ENCODE measurements around the gene FLYWCH1.
A peak's percentile ranks its signal among the peaks of the same experiment; 100 is the strongest.

The FLYWCH1 gene, protein sequence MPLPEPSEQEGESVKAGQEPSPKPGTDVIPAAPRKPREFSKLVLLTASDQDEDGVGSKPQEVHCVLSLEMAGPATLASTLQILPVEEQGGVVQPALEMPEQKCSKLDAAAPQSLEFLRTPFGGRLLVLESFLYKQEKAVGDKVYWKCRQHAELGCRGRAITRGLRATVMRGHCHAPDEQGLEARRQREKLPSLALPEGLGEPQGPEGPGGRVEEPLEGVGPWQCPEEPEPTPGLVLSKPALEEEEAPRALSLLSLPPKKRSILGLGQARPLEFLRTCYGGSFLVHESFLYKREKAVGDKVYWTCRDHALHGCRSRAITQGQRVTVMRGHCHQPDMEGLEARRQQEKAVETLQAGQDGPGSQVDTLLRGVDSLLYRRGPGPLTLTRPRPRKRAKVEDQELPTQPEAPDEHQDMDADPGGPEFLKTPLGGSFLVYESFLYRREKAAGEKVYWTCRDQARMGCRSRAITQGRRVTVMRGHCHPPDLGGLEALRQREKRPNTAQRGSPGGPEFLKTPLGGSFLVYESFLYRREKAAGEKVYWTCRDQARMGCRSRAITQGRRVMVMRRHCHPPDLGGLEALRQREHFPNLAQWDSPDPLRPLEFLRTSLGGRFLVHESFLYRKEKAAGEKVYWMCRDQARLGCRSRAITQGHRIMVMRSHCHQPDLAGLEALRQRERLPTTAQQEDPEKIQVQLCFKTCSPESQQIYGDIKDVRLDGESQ

GRCh38 chr16:2911638-2912329 is at the start of gene FLYWCH1:
Gene FLYWCH1 (plus strand): TSS chr16:2911931. CDS start chr16:2929686, 17,755 bp downstream.
- peak; percentile 89 for ATAC-seq
- TF ChIP-seq PPARA (CRISPR knock-in tag; IDR thresholded peaks at IDR 0.05; ENCODE audit: borderline replicate concordance) (peak; percentile 81; the same call in 1 of the 2 replicates), ZNF8 (CRISPR knock-in tag; IDR thresholded peaks at IDR 0.05) (no peak), ESRRG (CRISPR knock-in tag; IDR thresholded peaks at IDR 0.05) (no peak), ZNF70 (CRISPR knock-in tag; IDR thresholded peaks at IDR 0.05) (no peak), ZNF565 (CRISPR knock-in tag; conservative IDR thresholded peaks at IDR 0.05; ENCODE audit: low read depth) (0 out of 2 replicates have a peak, but pooled peaks have one; percentile 37), GLIS3 (CRISPR knock-in tag; IDR thresholded peaks at IDR 0.05) (peak; percentile 73; the same call in 1 of the 2 replicates), CSDC2 (CRISPR knock-in tag; IDR thresholded peaks at IDR 0.05) (peak; percentile 95), ZFP30 (CRISPR knock-in tag; IDR thresholded peaks at IDR 0.05) (peak; percentile 33; the same call in 1 of the 2 replicates), RARB (CRISPR knock-in tag; IDR thresholded peaks at IDR 0.05) (no peak), OSR1 (CRISPR knock-in tag; IDR thresholded peaks at IDR 0.05) (0 out of 2 replicates have a peak, but pooled peaks have one; percentile 48), ISL1 (CRISPR knock-in tag; IDR thresholded peaks at IDR 0.05) (no peak), ZFP3 (CRISPR knock-in tag; IDR thresholded peaks at IDR 0.05) (peak; percentile 86), BACH2 (CRISPR knock-in tag; IDR thresholded peaks at IDR 0.05; ENCODE audit: borderline replicate concordance) (no peak; the same call in 1 of the 2 replicates), ZC3H10 (CRISPR knock-in tag; IDR thresholded peaks at IDR 0.05) (no peak), TCF4 (CRISPR knock-in tag; IDR thresholded peaks at IDR 0.05; ENCODE audit: borderline replicate concordance) (no peak), SNAI2 (CRISPR knock-in tag; IDR thresholded peaks at IDR 0.05) (peak; percentile 98), TOX (CRISPR knock-in tag; IDR thresholded peaks at IDR 0.05; ENCODE audit: borderline replicate concordance) (no peak), CREB5 (CRISPR knock-in tag; IDR thresholded peaks at IDR 0.05; ENCODE audit: low read depth) (no peak)
- TF ChIP-seq, protein P1, sequence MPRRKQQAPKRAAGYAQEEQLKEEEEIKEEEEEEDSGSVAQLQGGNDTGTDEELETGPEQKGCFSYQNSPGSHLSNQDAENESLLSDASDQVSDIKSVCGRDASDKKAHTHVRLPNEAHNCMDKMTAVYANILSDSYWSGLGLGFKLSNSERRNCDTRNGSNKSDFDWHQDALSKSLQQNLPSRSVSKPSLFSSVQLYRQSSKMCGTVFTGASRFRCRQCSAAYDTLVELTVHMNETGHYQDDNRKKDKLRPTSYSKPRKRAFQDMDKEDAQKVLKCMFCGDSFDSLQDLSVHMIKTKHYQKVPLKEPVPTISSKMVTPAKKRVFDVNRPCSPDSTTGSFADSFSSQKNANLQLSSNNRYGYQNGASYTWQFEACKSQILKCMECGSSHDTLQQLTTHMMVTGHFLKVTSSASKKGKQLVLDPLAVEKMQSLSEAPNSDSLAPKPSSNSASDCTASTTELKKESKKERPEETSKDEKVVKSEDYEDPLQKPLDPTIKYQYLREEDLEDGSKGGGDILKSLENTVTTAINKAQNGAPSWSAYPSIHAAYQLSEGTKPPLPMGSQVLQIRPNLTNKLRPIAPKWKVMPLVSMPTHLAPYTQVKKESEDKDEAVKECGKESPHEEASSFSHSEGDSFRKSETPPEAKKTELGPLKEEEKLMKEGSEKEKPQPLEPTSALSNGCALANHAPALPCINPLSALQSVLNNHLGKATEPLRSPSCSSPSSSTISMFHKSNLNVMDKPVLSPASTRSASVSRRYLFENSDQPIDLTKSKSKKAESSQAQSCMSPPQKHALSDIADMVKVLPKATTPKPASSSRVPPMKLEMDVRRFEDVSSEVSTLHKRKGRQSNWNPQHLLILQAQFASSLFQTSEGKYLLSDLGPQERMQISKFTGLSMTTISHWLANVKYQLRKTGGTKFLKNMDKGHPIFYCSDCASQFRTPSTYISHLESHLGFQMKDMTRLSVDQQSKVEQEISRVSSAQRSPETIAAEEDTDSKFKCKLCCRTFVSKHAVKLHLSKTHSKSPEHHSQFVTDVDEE (CRISPR knock-in tag; IDR thresholded peaks at IDR 0.05), result peak; percentile 99
- TF ChIP-seq, protein P2, sequence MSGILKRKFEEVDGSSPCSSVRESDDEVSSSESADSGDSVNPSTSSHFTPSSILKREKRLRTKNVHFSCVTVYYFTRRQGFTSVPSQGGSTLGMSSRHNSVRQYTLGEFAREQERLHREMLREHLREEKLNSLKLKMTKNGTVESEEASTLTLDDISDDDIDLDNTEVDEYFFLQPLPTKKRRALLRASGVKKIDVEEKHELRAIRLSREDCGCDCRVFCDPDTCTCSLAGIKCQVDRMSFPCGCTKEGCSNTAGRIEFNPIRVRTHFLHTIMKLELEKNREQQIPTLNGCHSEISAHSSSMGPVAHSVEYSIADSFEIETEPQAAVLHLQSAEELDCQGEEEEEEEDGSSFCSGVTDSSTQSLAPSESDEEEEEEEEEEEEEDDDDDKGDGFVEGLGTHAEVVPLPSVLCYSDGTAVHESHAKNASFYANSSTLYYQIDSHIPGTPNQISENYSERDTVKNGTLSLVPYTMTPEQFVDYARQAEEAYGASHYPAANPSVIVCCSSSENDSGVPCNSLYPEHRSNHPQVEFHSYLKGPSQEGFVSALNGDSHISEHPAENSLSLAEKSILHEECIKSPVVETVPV (CRISPR knock-in tag; IDR thresholded peaks at IDR 0.05), result no peak

GRCh38 chr16:2865651-2866050 is 46.1 kb upstream of the FLYWCH1 start:
- no peak for ATAC-seq
- no peak for TF ChIP-seq ARNTL (CRISPR knock-in tag; IDR thresholded peaks at IDR 0.05; ENCODE audit: borderline replicate concordance, low read depth)
- TF ChIP-seq SNAI2 (CRISPR knock-in tag; IDR thresholded peaks at IDR 0.05), result no peak
- TF ChIP-seq ZNF565 (CRISPR knock-in tag; conservative IDR thresholded peaks at IDR 0.05; ENCODE audit: low read depth), result no peak
- no peak for TF ChIP-seq ISL1 (CRISPR knock-in tag; IDR thresholded peaks at IDR 0.05)
- TF ChIP-seq ESRRG (CRISPR knock-in tag; IDR thresholded peaks at IDR 0.05), result no peak
- no peak for TF ChIP-seq TOX (CRISPR knock-in tag; IDR thresholded peaks at IDR 0.05; ENCODE audit: borderline replicate concordance)
- no peak for TF ChIP-seq GLIS3 (CRISPR knock-in tag; IDR thresholded peaks at IDR 0.05)
- TF ChIP-seq TCF4 (CRISPR knock-in tag; IDR thresholded peaks at IDR 0.05; ENCODE audit: borderline replicate concordance), result no peak
- TF ChIP-seq, protein P3, sequence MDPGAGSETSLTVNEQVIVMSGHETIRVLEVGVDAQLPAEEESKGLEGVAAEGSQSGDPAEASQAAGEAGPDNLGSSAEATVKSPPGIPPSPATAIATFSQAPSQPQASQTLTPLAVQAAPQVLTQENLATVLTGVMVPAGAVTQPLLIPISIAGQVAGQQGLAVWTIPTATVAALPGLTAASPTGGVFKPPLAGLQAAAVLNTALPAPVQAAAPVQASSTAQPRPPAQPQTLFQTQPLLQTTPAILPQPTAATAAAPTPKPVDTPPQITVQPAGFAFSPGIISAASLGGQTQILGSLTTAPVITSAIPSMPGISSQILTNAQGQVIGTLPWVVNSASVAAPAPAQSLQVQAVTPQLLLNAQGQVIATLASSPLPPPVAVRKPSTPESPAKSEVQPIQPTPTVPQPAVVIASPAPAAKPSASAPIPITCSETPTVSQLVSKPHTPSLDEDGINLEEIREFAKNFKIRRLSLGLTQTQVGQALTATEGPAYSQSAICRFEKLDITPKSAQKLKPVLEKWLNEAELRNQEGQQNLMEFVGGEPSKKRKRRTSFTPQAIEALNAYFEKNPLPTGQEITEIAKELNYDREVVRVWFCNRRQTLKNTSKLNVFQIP (CRISPR knock-in tag; IDR thresholded peaks at IDR 0.05; ENCODE audit: borderline replicate concordance, low read depth), result no peak
- TF ChIP-seq, protein P1 (CRISPR knock-in tag; IDR thresholded peaks at IDR 0.05), result no peak
- TF ChIP-seq RARB (CRISPR knock-in tag; IDR thresholded peaks at IDR 0.05), result no peak
- TF ChIP-seq CREB5 (CRISPR knock-in tag; IDR thresholded peaks at IDR 0.05; ENCODE audit: low read depth), result no peak
- TF ChIP-seq ZFP30 (CRISPR knock-in tag; IDR thresholded peaks at IDR 0.05), result no peak
- no peak for TF ChIP-seq BACH2 (CRISPR knock-in tag; IDR thresholded peaks at IDR 0.05; ENCODE audit: borderline replicate concordance)
- no peak for TF ChIP-seq ZFP3 (CRISPR knock-in tag; IDR thresholded peaks at IDR 0.05)
- no peak for TF ChIP-seq ZC3H10 (CRISPR knock-in tag; IDR thresholded peaks at IDR 0.05)
